AG08395 (cell line): Measurements from ENCODE around the gene NPAS2.
A peak's percentile ranks its signal among the peaks of the same experiment; 100 is the strongest.

ENCODE experiments used
- DNase-seq: peaks from one replicate; pipeline ENCODE4 v3.0.0; 2012; ENCODE audit warnings: mixed read lengths, low spot score

The NPAS2 gene

GRCh38 chr2:100965596-100965995 lies 145.7 kb downstream of the NPAS2 start:
- DNase-seq = no peak

- no peak for DNase-seq
Observed at GRCh38 chr2:100967716-100968115, 147.8 kb downstream of the NPAS2 start.

GRCh38 chr2:100968146-100969145 lies 148.5 kb downstream of the NPAS2 start:
- DNase-seq = no peak

- DNase-seq = no peak
Observed at GRCh38 chr2:100969998-100970397, 150.1 kb downstream of the NPAS2 start.

GRCh38 chr2:100971221-100971620 lies 151.3 kb downstream of the NPAS2 start:
- DNase-seq = no peak

GRCh38 chr2:100972452-100972851 lies 152.5 kb downstream of the NPAS2 start:
- DNase-seq = no peak

- DNase-seq = no peak
Observed at GRCh38 chr2:100974712-100975520, 155.0 kb downstream of the NPAS2 start.

GRCh38 chr2:100975521-100975785 lies 155.5 kb downstream of the NPAS2 start:
- DNase-seq = no peak

- DNase-seq = no peak
Observed at GRCh38 chr2:100976061-100976460, 156.1 kb downstream of the NPAS2 start.

GRCh38 chr2:100976645-100977391 lies 156.9 kb downstream of the NPAS2 start:
- DNase-seq = no peak

- no peak for DNase-seq
Observed at GRCh38 chr2:100977511-100977910, 157.6 kb downstream of the NPAS2 start.

- DNase-seq = no peak
Observed at GRCh38 chr2:100978582-100979191, 158.7 kb downstream of the NPAS2 start.

GRCh38 chr2:100980046-100980445 lies 160.1 kb downstream of the NPAS2 start:
- DNase-seq = no peak

GRCh38 chr2:100981011-100981410 lies 161.1 kb downstream of the NPAS2 start:
- no peak for DNase-seq

- DNase-seq = no peak
Observed at GRCh38 chr2:100982431-100982861, 162.5 kb downstream of the NPAS2 start.

GRCh38 chr2:100983201-100983600 lies 163.3 kb downstream of the NPAS2 start:
- DNase-seq = no peak

GRCh38 chr2:100983684-100984310 lies 163.9 kb downstream of the NPAS2 start:
- no peak for DNase-seq

- peak; percentile 73 for DNase-seq
Observed at GRCh38 chr2:100984892-100985307, 165.0 kb downstream of the NPAS2 start.

GRCh38 chr2:100986157-100986556 lies 166.2 kb downstream of the NPAS2 start:
- no peak for DNase-seq

GRCh38 chr2:100987536-100987935 lies 167.6 kb downstream of the NPAS2 start:
- DNase-seq = no peak

GRCh38 chr2:100987974-100988373 lies 168.0 kb downstream of the NPAS2 start:
- no peak for DNase-seq
